ENCODE data around the gene CFAP43.
A peak's percentile ranks its signal among the peaks of the same experiment; 100 is the strongest.
"Not testable (repeated sequence)": the region's sequence is repeated elsewhere in the genome, so short reads cannot be mapped to it uniquely, and the experiment has no call there.

The CFAP43 gene

GRCh38 chr10:104216631-104217030, 15.5 kb downstream of the CFAP43 start:
- DNase-seq: no peak

- DNase-seq: peak in 3 of 5 donors; percentile 4 to 23 (median 17)
Observed at GRCh38 chr10:104209575-104210198, 22.5 kb downstream of the CFAP43 start.

- DNase-seq: no peak
Observed at GRCh38 chr10:104208730-104209129, 23.4 kb downstream of the CFAP43 start.

- DNase-seq: no peak
Observed at GRCh38 chr10:104202231-104202630, 29.9 kb downstream of the CFAP43 start.

- DNase-seq: no peak
Observed at GRCh38 chr10:104201636-104202035, 30.5 kb downstream of the CFAP43 start.

GRCh38 chr10:104199567-104199966, 32.6 kb downstream of the CFAP43 start:
- DNase-seq: no peak

- DNase-seq: no peak
Observed at GRCh38 chr10:104197364-104197763, 34.8 kb downstream of the CFAP43 start.

- no peak for DNase-seq
Observed at GRCh38 chr10:104195706-104196105, 36.5 kb downstream of the CFAP43 start.

- no peak for DNase-seq
Observed at GRCh38 chr10:104193787-104194186, 38.4 kb downstream of the CFAP43 start.

GRCh38 chr10:104190695-104191094, 41.5 kb downstream of the CFAP43 start:
- no peak for DNase-seq

GRCh38 chr10:104183682-104184081, 48.5 kb downstream of the CFAP43 start:
- DNase-seq: no peak

- DNase-seq: not testable (repeated sequence)
Observed at GRCh38 chr10:104174136-104174535, 58.0 kb downstream of the CFAP43 start.

GRCh38 chr10:104170610-104171254, 61.4 kb downstream of the CFAP43 start:
- DNase-seq: peak in 1 of 5 donors; percentile 17

GRCh38 chr10:104155591-104155990, 76.6 kb downstream of the CFAP43 start:
- DNase-seq: no peak

GRCh38 chr10:104151737-104152136, 80.4 kb downstream of the CFAP43 start:
- DNase-seq: no peak

GRCh38 chr10:104150139-104150538, 82.0 kb downstream of the CFAP43 start:
- no peak for DNase-seq

GRCh38 chr10:104146882-104147281, 85.3 kb downstream of the CFAP43 start:
- no peak for DNase-seq

- DNase-seq: no peak
Observed at GRCh38 chr10:104144931-104145330, 87.2 kb downstream of the CFAP43 start.

- no peak for DNase-seq
Observed at GRCh38 chr10:104143829-104144228, 88.3 kb downstream of the CFAP43 start.

GRCh38 chr10:104142081-104142480, 90.1 kb downstream of the CFAP43 start:
- DNase-seq: no peak

GRCh38 chr10:104139221-104139620, 92.9 kb downstream of the CFAP43 start:
- DNase-seq: no peak

GRCh38 chr10:104138131-104138530, 94.0 kb downstream of the CFAP43 start:
- DNase-seq: no peak

GRCh38 chr10:104130041-104130440, 102.1 kb downstream of the CFAP43 start:
- no peak for DNase-seq

- DNase-seq: no peak
Observed at GRCh38 chr10:104128214-104128613, 104.0 kb downstream of the CFAP43 start.

GRCh38 chr10:104127411-104127810, 104.8 kb downstream of the CFAP43 start:
- no peak for DNase-seq
